ENCODE data around the gene STARD3.

DNA sequence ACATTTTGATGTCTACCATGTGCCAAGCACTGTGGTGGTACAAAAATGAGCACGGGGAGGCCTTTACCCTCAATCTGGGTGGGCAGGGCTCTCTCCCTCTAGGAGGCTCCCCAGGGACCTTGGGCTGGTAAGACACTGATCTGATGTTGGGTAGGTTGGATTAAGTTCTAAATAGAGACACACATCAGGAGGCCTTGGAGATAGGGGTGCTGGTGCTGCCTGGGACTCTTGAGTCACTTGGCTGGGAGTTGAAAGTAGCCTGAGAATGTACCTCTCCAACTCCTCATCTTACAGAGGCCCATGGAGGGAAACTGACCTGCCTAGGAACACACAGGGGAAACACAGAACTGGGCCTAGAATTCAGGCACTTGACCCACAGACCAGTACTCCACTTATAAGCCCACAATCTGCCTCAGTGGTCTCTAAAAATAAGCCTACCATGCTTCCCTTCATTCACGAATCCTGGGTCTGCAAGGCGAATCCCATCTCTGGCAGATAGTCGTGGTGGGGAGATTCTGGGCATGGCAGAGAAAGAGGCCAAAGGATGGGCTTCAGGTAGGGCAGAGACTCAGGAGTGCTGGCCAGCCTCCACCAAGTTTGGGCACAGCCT is 27.4 kb upstream of the STARD3 start:
- TF ChIP-seq GATA2 (IDR thresholded peaks at IDR 0.05; ENCODE audit: insufficient read depth, insufficient read length, low read depth, low read length) (no peak), MYC (IDR thresholded peaks at IDR 0.05; ENCODE audit: low read depth, low read length) (no peak), CTCF (IDR thresholded peaks at IDR 0.05; ENCODE audit: extremely low read depth in 1 of 2, insufficient read depth in 1 of 2, low read depth in 1 of 2, low read length in 2 of 2) (no peak), MAX (IDR thresholded peaks at IDR 0.05; ENCODE audit: insufficient read depth, insufficient read length) (no peak), FOS (IDR thresholded peaks at IDR 0.05; ENCODE audit: borderline replicate concordance, insufficient read depth, low read length) (no peak)

Data from endothelial cell of umbilical vein (primary cell).